ENCODE results near the gene MUC6.

MUC6 gene

DNA sequence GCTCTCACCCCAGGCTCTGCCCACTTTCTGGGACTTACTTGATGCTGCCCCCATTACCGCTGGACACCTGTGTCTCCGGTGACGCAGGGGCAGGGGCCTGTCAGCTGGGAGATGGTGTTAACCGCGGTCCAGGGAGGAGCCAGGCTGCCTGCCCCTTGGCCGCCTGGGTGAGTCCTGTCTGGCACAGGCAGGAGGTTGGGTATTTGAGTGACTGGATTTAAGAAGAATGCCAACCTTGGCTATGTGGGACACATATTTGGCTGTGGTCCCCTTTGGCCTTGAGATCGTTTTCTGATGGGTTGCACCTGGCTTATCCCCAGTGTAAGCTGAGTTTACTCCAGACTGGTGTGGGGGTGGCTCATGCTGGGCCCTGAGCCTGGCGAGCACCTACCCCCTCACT lies 2.5 kb downstream of the MUC6 start:
- ChIA-PET POLR2A (no interaction called here), CTCF (no interaction called here)
- TF ChIP-seq, protein P1, sequence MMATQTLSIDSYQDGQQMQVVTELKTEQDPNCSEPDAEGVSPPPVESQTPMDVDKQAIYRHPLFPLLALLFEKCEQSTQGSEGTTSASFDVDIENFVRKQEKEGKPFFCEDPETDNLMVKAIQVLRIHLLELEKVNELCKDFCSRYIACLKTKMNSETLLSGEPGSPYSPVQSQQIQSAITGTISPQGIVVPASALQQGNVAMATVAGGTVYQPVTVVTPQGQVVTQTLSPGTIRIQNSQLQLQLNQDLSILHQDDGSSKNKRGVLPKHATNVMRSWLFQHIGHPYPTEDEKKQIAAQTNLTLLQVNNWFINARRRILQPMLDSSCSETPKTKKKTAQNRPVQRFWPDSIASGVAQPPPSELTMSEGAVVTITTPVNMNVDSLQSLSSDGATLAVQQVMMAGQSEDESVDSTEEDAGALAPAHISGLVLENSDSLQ (IDR thresholded peaks at IDR 0.05), result no peak
- no peak for TF ChIP-seq CTBP1 (IDR thresholded peaks at IDR 0.05; ENCODE audit: borderline replicate concordance)
- no peak for TF ChIP-seq NFRKB (IDR thresholded peaks at IDR 0.05)
- no peak for TF ChIP-seq L3MBTL2 (conservative IDR thresholded peaks at IDR 0.05)
- no peak for TF ChIP-seq TARDBP (IDR thresholded peaks at IDR 0.05)
- TF ChIP-seq HDGF (IDR thresholded peaks at IDR 0.05; ENCODE audit: borderline replicate concordance), result no peak
- no peak for TF ChIP-seq ARNT (IDR thresholded peaks at IDR 0.05)
- no peak for TF ChIP-seq ZNF384 (IDR thresholded peaks at IDR 0.05)
- no peak for TF ChIP-seq FOXM1 (IDR thresholded peaks at IDR 0.05; ENCODE audit: borderline replicate concordance)
- TF ChIP-seq FOXA1 (IDR thresholded peaks at IDR 0.05), result no peak
- TF ChIP-seq FOXK2 (IDR thresholded peaks at IDR 0.05), result no peak
- no peak for TF ChIP-seq BHLHE40 (IDR thresholded peaks at IDR 0.05; ENCODE audit: borderline replicate concordance)
- no peak for TF ChIP-seq SP1 (IDR thresholded peaks at IDR 0.05)
- TF ChIP-seq ELF4 (IDR thresholded peaks at IDR 0.05), result no peak
- no peak for TF ChIP-seq LEF1 (IDR thresholded peaks at IDR 0.05; ENCODE audit: borderline replicate concordance)
- no peak for TF ChIP-seq SUZ12 (IDR thresholded peaks at IDR 0.05)
- no peak for DNase-seq (ENCODE audit: extremely low spot score)

DNA sequence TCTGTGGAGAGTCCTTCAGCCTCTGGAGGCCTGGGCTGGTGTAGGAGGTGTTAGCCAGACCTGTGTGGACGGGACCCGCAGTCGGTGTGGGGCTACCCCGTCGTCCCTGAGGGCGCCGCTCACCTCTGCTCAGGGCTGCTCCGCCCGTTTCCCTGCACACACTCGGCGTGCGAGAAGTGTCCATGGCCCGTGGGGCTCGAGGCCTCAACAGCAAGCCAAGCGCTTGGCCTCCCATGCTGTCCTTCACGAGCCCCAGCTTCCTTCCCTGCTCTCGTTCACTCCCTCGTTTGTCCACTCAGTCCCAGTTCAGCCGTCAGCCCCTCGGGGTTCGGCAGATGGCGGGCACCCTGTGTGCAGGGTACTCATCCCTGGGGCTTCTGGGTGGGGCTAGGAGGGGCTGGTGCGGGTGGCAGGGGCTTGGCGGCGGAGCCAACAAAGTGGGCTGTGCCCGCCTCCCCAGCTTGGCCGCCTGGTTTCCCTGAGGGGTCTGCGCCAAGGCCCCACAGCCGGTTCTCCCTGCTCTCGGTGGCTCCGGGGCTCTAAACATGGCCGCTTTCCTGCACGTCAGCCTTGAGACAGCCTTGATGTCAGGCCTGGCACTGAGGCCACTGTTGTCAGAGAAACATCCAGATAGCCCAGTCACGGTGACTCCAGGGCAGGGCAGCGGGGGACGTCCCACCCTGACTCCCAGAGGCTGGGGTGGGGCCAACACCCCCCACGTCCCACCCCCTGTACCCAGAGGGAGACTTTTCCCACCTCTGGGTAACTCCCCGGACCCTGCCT lies 3.3 kb downstream of the MUC6 start:
- ChIA-PET POLR2A (no interaction called here), CTCF (no interaction called here)
- DNase-seq (ENCODE audit: extremely low spot score), result no peak
- TF ChIP-seq SP1 (IDR thresholded peaks at IDR 0.05) (no peak), FOXA1 (IDR thresholded peaks at IDR 0.05) (no peak), ARNT (IDR thresholded peaks at IDR 0.05) (no peak), BHLHE40 (IDR thresholded peaks at IDR 0.05; ENCODE audit: borderline replicate concordance) (no peak), ELF4 (IDR thresholded peaks at IDR 0.05) (no peak), SUZ12 (IDR thresholded peaks at IDR 0.05) (no peak), L3MBTL2 (conservative IDR thresholded peaks at IDR 0.05) (no peak), ZNF384 (IDR thresholded peaks at IDR 0.05) (no peak), CTBP1 (IDR thresholded peaks at IDR 0.05; ENCODE audit: borderline replicate concordance) (no peak), FOXM1 (IDR thresholded peaks at IDR 0.05; ENCODE audit: borderline replicate concordance) (no peak), NFRKB (IDR thresholded peaks at IDR 0.05) (no peak), TARDBP (IDR thresholded peaks at IDR 0.05) (no peak), FOXK2 (IDR thresholded peaks at IDR 0.05) (no peak), HDGF (IDR thresholded peaks at IDR 0.05; ENCODE audit: borderline replicate concordance) (no peak), LEF1 (IDR thresholded peaks at IDR 0.05; ENCODE audit: borderline replicate concordance) (no peak)
- TF ChIP-seq, protein P1 (IDR thresholded peaks at IDR 0.05), result no peak

DNA sequence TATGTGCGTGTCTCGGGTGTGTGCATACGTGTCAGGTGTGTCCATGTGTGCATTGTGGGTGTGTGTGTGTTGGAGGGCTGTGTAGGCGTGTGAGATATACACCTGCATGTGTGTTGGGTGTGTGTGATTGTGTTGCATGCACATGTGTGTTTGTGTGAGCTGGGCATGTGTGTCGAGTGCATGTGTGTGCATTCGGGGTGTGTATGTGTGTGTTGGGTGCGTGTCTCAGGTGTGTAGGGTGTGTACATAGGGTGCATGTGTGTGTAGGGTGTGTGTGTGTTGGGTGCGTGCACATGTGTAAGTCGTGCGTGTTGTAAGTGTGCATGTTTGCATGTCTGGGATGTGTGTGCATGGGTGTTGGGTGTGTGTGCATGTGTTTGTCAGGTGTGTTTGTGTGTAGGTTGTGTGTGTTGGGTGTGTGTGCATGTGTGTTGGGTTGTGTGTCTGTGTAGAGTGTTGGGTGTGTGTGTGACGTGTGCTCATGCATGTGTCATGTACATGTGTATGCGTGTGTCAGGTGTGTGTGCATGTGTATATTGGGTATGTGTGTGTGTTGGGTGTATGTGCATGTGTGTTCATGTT lies 4.1 kb downstream of the MUC6 start:
- no peak for DNase-seq (ENCODE audit: extremely low spot score)
- CTCF ChIA-PET, result no interaction called here
- POLR2A ChIA-PET, result no interaction called here
- TF ChIP-seq LEF1 (IDR thresholded peaks at IDR 0.05; ENCODE audit: borderline replicate concordance), result no peak
- TF ChIP-seq NFRKB (IDR thresholded peaks at IDR 0.05), result no peak

DNA sequence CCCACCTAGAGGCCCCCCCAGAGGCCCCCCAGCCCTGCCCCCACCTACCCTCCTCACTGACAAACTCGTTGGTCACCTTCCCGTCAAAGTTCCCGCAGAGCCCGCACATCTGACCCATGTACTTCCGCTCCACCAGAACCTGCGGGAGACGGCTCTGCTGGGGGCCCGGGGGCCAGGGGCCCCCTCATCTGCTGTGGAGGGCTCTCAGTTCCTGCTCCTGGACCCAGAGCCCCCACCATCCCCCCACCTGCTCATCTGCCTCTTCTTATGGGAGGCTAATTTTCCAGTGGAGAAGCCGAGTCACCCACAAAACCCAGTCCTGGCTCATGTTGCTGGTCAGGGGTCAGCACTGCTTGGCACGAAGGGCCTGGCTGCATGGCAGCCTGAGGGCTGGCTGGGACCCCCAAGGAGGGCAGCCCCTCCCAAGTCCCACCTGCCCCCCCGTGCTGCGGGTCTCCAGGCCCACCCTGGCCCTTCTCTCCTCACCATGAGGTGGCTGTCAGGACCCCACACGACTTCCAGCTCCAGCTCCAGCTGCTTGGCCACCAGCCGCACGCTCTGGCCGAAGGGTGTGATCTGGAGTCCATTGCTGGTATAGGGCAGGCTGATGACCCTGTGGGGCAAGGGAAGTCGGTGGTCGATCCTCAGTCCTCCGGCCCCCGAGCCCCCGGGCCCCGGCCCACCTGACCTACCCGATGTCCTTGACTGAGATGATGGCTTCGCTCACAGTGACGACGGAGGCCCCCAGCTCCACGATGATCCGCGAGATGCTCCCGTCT lies 5.2 kb downstream of the MUC6 start:
- no peak for DNase-seq (ENCODE audit: extremely low spot score)
- CTCF ChIA-PET, result no interaction called here
- POLR2A ChIA-PET, result no interaction called here
- TF ChIP-seq CTBP1 (IDR thresholded peaks at IDR 0.05; ENCODE audit: borderline replicate concordance), result no peak
- TF ChIP-seq BHLHE40 (IDR thresholded peaks at IDR 0.05; ENCODE audit: borderline replicate concordance), result no peak
- TF ChIP-seq NFRKB (IDR thresholded peaks at IDR 0.05), result no peak
- no peak for TF ChIP-seq FOXM1 (IDR thresholded peaks at IDR 0.05; ENCODE audit: borderline replicate concordance)
- no peak for TF ChIP-seq TARDBP (IDR thresholded peaks at IDR 0.05)
- TF ChIP-seq, protein P1 (IDR thresholded peaks at IDR 0.05), result no peak

DNA sequence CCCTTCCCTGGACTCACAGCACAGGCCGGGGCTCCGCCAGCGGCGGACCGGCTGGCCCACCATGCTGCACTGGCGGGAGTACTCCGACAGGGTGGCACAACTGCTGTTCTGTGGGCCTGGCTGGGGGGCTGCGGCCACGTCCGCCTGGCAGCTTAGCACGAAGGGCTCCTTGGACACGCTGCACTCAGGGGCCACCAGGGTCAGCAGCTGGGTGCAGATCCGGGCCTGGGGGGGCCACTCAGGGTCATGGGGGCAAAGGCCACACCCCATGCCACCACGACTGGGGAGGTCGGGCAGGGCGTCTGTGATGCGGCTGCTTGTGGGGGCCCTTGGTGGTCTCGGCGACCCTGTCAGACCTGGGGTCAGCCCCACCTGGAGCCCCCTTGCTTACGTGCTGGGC lies 6.0 kb downstream of the MUC6 start:
- ChIA-PET CTCF (no interaction called here), POLR2A (no interaction called here)
- no peak for DNase-seq (ENCODE audit: extremely low spot score)
- no peak for TF ChIP-seq ZNF384 (IDR thresholded peaks at IDR 0.05)
- TF ChIP-seq FOXK2 (IDR thresholded peaks at IDR 0.05), result no peak
- no peak for TF ChIP-seq NFRKB (IDR thresholded peaks at IDR 0.05)

DNA sequence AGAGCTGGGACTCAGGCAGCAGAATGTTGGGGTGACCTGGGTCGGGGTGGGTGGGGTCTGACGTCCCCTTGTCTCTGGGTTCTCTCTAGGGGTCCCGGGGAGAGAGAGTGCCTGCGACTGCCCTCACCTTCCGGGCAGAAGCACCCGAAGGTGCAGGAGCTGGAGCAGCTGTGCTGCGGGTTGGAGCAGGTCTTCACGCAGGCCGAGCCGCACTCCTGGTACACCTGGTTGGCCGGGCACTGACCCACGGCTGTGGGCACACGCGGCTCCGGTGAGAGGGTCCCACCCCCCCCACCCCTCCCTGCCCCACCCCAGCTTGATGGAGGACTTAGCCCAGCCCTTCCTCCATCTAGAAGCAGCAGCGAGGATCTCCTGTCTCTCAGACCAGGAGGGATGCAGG lies 6.4 kb downstream of the MUC6 start:
- ChIA-PET CTCF (no interaction called here), POLR2A (no interaction called here)
- DNase-seq (ENCODE audit: extremely low spot score), result no peak
- TF ChIP-seq NFRKB (IDR thresholded peaks at IDR 0.05) (no peak), TARDBP (IDR thresholded peaks at IDR 0.05) (no peak), ZNF384 (IDR thresholded peaks at IDR 0.05) (no peak)
- TF ChIP-seq, protein P1 (IDR thresholded peaks at IDR 0.05), result no peak

Measured in HEK293T (cell line).